Measurements from ENCODE around the gene ADGRA1. TPM values are rescaled to one million over a fixed set of nuclear protein-coding genes. Genes with fewer than 3 reads are reported as not detected.
"Not testable (repeated sequence)": the region's sequence is repeated elsewhere in the genome, so short reads cannot be mapped to it uniquely, and the experiment has no call there.

The ADGRA1 gene
- total RNA-seq, 1 experiment from 2014 or later, result not detected

- DNase-seq (ENCODE audit: low read depth), result no peak
Measured at GRCh38 chr10:133142523-133143199, 54.9 kb downstream of the ADGRA1 start.

GRCh38 chr10:133143200-133143533 is 55.4 kb downstream of the ADGRA1 start:
- DNase-seq (ENCODE audit: low read depth), result no peak

GRCh38 chr10:133143546-133143945 is 55.8 kb downstream of the ADGRA1 start:
- DNase-seq (ENCODE audit: low read depth), result no peak

- DNase-seq (ENCODE audit: low read depth), result no peak
Measured at GRCh38 chr10:133144771-133145170, 57.0 kb downstream of the ADGRA1 start.

- no peak for DNase-seq (ENCODE audit: low read depth)
Measured at GRCh38 chr10:133150226-133150625, 62.5 kb downstream of the ADGRA1 start.

GRCh38 chr10:133150656-133151055 is 62.9 kb downstream of the ADGRA1 start:
- no peak for DNase-seq (ENCODE audit: low read depth)

- DNase-seq (ENCODE audit: low read depth), result not testable (repeated sequence)
Measured at GRCh38 chr10:133151071-133151470, 63.3 kb downstream of the ADGRA1 start.

- DNase-seq (ENCODE audit: low read depth), result no peak
Measured at GRCh38 chr10:133151543-133151972, 63.8 kb downstream of the ADGRA1 start.

- no peak for DNase-seq (ENCODE audit: low read depth)
Measured at GRCh38 chr10:133154411-133154810, 66.7 kb downstream of the ADGRA1 start.

- DNase-seq (ENCODE audit: low read depth), result no peak
Measured at GRCh38 chr10:133154996-133155778, 67.5 kb downstream of the ADGRA1 start.

- no peak for DNase-seq (ENCODE audit: low read depth)
Measured at GRCh38 chr10:133156674-133157579, 69.2 kb downstream of the ADGRA1 start.

GRCh38 chr10:133157662-133158436 is 70.1 kb downstream of the ADGRA1 start:
- no peak for DNase-seq (ENCODE audit: low read depth)

- no peak for DNase-seq (ENCODE audit: low read depth)
Measured at GRCh38 chr10:133158437-133158755, 70.7 kb downstream of the ADGRA1 start.

GRCh38 chr10:133158756-133159610 is 71.3 kb downstream of the ADGRA1 start:
- peak; percentile 32 for DNase-seq (ENCODE audit: low read depth)

- no peak for DNase-seq (ENCODE audit: low read depth)
Measured at GRCh38 chr10:133159611-133159949, 71.9 kb downstream of the ADGRA1 start.

GRCh38 chr10:133159950-133160825 is 72.5 kb downstream of the ADGRA1 start, which contains the start of gene KNDC1:
KNDC1 (plus strand) TSS chr10:133160219; CDS start chr10:133160468, 249 bp downstream.
- DNase-seq (ENCODE audit: low read depth), result peak; percentile 34

GRCh38 chr10:133160826-133161471 is 73.2 kb downstream of the ADGRA1 start:
- DNase-seq (ENCODE audit: low read depth), result no peak

- DNase-seq (ENCODE audit: low read depth), result no peak
Measured at GRCh38 chr10:133161486-133162109, 73.9 kb downstream of the ADGRA1 start.

All from Daoy (cell line).